NCI-H774 (cell line): ENCODE measurements around the gene RPN2.
A peak's percentile ranks its signal among the peaks of the same experiment; 100 is the strongest.

ENCODE experiments used
- DNase-seq: peaks from one replicate; lab custom pipeline; 2025; lab: John Stamatoyannopoulos, UW

The RPN2 gene

DNA sequence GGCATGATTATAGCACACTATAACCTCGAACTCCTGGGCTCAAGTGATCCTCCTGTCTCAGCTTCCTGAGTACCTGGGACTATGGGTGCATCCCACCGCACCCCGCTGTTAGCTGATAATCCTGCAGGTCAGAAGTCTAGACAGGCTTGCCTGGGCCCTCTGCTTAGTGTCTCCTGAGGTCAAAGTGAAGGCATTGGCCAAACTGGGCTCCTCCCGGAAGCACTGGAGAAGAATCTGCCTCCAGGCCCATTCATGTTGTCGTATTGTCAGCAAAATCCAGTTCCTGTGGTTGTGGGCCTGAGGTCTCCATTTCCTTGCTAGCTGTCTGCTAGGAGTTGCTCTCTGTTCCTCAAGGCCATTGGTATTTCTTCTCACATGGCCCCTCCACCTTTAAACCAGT lies 6.6 kb downstream of the RPN2 start:
- no peak for DNase-seq

DNA sequence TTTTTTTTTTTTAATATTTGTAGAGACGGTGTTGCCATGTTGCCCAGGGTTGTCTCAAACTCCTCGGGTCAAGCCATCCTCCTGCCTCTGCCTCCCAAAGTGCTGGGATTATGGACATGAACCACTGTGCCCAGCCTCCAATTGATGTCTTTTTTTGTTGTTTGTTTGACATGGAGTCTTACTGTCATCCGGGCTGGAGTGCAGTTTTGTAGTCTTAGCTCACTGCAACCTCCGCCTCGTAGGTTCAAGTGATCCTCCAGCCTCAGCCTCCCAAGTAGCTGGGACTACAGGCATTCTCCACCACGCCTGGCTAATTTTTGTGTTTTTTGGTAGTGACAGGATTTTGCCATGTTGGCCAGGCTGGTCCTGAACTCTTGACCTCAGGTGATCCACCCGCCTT lies 9.7 kb downstream of the RPN2 start:
- no peak for DNase-seq

DNA sequence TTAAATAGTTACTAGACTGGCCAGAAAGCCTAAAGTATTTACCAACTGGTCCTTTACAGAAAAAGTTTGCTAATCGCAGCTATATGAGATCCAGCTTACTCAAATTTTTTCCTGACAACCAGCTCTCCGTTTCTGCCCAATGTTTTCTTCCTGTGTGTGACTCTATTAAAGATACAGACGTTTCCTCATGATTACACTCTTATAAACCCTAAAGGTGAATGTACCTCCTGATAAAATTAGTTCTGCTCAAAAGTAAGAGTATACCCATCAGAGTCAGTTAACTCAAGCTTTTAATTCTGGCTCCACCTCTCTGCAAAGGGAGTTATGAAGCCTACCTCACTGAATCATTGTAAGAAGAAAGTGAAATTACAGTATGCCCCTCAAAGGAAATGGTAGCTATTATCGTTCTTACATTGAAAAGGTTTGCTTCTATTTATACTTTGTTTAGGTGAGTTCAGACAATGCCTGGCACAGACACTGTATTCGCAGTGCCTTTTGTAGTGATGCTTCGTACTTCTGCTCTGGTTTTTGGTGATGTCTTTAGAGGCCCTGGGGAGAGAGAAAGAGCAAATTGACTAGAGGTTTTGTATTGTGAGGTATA lies 10.4 kb downstream of the RPN2 start:
- DNase-seq = no peak

DNA sequence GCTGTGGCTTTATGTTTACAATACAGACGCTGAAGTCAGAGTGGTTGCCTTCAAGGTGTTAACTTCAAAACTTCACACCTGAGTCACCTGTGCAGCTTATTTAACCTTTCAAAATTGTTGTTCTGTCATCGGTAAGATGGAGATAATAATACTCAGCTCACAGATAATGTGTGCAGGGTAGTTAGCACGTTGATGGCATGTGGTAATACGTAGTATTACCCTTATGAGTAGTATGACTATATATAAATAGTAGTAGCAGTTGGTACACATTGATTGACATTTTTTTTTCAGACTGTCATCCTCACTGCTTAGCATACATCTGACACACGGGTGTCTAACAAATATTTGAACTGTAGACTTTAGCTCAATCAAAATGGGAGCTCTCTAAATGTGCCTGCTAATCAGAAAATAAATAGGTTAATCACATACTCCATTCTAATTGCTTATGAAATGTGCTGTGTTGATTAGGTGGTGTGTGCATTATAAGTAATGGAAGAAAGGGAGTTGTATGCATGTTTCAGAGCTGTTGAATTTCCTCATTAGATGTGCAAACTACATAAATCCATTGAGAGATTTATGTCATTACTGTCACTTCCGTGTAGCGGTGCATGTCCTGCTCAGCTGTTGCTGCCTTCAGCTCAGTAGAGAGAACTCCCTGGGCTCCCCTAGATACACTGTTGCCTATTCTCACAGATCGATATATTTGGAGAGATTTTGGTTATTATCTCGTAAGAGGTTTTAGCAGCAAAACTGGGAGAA lies 11.4 kb downstream of the RPN2 start:
- DNase-seq = no peak

DNA sequence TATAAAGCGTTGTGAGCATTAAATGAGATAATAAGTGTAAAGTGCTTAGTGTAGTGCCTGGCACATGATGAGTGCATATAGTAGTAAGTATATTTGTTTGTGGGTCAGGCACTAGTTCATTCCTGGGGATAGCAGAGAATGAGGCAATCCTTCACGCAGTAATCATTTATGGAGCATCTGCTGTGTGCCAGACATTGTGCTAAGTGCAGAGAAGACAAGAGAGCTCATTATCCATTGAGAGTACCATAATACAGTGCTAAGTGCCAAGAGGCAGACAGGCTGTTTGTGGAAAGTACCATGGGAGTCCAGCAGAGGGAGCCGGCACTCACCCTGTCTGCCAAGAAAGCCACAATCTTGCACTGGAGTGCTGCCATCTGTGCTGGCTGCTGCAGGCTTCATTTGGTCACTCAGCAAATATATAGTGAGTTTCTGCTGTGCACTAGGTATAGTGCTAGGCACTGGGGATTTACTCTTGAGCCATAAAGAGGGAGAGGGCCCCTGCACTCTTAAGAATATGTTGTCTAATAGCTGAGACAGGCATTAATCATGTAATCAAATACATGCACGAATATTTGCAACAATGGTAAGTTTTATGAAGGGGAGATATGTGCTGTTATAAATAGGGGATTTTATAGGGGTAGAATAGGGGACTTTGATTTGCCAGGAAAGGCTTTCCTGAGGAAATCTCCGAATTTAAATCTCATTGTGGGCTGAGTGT lies 13.2 kb downstream of the RPN2 start:
- peak; percentile 37 for DNase-seq

DNA sequence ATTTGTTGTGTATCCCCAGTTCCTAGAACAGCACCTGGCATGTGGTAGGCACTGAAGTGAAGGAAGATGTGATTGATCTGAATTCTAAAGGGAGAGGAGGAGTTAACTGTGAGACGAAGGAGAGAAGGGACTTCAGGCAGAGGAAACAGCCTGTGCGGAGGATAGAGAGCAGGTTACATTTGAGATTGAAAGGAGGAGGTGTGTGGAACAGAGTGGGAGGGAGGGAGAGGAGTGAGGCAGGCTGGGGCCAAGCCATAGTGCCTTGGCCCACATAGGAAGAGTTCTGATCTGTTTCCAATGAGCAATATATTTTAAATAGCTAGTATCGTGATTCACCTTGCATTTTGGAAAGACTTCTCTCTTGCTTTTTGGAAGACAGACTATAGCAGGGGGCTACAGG lies 14.1 kb downstream of the RPN2 start:
- no peak for DNase-seq

DNA sequence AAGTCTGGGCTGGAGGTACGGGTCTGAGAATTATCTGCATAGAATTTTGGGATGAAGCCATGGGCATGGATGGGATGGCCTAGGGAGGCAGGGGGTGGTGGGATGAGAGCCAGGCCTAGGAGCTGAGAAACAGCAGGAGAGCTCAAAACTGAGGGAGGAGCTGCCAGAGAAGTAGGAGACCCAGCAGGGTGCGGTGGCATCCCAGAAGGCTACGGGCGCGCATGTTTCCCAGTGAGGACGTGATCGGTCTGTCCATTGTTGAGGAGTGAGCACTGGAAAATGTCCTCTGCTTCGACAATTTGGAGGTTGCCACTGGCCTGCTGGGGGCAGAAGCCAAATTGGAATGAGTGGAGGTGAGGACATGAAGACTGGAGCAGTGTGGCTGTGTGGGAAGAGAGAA lies 14.7 kb downstream of the RPN2 start:
- DNase-seq = no peak

DNA sequence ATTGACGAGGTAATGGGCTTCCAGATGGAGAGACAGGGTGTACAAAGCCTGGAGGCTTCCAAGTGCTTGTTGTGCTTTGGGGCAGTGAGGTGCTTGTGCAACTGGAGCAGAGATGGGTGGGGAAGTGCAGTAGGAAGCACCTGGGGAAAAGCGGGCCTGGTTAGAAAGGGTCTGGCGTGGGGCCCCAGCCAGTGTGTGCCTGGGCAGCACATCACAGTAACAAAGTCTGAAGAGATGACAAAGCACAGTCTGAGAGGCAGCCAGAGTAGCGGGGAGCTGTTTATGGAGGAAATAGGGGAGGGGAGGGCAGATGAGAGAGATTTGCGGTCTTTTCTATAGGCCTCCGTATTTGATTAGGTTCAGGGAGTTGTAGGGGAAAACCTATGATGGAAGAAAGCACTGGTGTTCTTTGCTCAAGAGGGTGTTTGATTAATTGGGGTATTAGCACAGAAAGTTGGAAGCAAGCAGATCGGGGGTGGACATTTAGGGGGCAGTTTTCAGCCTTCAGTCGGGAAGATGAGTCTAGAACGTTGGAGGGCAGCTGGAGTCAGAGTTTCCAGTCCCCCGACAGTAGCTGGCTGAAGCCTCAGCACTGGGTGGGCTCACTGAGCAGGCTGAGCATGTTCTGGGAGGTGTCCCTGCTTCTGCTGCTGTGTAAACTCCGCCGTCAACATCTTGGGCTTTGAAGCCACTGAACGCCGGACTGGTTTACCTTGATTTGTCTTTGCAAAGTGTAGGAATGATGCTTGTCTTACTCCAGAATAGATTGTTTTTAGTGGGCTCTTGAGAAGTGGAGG lies 15.7 kb downstream of the RPN2 start:
- no peak for DNase-seq

DNA sequence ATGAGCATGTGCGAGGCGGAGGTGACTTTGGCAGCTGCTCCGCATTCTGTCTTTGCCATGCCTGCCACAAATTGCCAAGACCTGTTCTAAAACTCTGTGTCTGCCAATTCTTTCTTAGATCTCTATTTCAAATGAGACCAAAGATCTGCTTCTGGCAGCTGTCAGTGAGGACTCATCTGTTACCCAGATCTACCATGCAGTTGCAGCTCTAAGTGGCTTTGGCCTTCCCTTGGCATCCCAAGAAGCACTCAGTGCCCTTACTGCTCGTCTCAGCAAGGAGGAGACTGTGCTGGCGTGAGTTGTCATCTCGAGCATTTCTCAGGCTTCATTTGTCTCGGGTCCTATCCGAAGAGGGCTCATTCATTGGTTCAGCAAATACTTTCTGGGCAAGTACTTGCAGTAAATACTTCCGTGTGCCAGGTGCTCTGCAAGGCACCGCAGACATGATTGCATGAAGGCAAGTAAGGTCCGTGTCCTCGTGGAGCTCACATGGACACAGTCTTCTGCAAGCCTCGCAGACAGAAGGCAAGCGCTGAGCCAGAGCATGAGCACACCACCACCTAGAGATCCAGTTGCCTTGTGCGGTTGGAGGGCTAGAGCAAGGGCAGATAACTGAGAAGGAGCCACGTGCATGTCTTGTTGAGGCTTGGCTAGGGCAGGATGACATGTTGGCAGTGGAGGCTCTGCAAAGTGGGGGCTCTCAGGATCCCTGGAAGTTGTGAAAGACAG lies 20.0 kb downstream of the RPN2 start:
- DNase-seq = no peak

DNA sequence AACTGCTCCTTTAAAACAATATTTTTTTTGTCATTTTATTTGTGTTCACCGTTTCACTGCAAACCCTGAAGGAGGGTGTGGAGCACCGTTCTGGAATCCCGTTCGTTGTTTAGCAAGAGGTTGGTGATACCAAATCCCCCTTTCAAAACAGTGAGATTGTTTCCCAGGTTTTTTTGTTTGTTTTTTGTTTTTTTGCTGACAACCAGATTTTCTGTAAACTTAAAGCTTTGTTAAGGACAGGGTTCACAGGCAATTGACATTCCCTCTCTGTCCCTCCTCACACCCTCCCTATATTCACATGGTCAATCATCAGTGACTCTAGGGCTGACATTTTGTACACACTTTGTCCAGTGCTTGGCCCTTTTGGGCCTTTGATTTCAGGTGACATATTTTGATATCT lies 21.2 kb downstream of the RPN2 start:
- no peak for DNase-seq

DNA sequence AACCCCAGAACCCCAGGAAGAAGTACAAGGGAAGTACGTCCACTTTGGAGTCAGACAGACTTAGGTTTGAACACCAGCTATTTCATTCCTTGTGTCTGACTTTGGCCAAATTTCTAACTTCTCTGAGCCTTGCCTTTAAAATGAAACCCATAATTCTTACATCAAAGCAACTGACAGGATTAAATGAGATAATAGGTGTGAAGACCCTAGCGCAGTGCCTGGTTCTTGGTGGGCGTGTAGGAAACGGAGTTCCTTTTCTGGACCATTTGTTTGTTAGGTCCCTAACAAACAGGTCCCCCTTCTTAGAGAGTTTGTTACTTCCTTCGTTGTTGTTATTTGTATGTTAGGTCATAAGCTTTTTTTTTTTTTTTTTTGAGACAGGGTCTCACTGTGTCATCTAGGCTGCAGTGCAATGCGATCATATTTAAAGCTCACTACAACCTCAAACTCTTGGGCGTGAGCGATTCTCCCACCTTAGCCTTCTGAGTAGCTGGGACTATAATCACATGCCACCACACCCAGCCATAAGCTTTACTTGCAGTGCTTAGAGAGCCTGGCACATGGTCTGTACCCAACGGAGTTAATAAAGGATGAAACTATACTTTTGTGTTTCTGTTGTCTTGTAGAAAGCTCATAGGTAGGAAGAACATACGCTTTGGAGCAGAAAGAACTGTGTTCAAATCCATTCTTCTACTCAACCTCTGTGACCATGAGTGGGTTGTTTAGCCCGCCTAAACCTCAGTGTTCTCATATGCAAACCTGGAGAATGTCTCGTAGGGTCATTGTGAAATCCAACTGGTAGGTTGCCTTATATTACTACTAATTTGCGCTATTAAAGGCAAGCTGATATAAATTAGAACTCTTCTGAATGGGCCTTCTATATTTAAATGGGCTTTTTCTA lies 22.0 kb downstream of the RPN2 start:
- DNase-seq = no peak

DNA sequence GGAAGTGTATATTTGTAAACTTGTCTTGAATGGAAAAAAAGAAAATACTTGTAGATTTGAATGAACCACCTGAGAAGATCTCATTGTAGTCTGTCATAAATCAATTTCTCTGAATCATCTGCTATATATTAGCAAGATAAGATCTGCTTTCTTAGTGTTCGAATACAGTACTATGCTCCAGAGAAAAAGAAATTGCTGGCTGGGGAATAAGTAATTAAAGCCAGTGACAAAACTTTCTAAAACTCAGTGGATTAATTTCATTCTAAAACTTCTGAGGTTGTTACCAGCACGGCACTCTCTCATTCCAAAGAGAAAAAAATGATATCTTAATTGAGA lies 22.7 kb downstream of the RPN2 start:
- no peak for DNase-seq

DNA sequence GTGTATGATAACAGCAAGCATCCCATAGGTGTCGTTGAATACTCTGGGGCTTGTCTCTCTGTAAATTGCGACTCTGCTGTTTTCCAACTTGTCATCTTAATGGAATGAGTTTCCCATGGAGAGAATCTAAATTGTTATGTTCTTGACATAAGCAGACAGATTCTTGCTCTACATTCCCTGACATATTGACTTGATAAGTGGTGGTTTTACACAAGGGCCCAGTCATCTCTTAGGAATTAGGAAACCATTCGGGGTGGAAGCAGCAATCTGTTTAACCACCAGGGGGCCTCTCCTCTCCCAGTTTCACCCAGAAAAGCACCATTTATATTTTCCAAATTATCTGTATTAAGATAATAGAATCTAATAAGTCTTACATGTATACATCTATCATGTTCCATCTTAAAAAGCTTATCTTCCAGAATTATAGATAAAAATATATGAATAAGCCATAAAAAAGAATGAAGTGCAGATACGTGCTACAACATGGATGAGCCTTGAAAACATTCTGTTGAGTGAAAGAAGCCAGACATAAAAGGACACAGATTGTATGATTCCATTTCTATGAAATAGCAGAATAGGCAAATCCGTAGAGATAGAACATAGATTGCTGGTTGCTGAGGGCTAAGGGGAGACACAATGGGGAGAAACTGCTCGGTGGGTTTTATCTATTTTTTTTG lies 23.3 kb downstream of the RPN2 start:
- DNase-seq = no peak

DNA sequence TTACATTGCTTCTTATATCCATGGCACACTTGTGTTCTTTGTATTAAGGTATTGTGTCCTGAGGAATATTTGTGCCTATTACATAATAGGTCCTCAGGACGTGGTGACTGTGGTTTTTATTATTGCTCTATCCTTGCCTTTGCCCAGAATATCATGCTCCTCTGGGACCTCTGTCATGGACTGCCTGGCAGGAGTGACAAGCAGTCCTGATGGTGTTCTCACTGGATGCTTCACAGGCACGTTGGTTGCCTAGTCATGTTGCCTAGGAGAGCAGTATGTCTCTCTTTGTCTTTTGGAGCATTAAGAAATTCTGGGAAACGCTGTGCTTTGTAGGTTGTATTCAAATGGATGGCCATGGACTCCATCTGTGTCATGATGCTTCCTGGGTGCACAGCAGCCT lies 24.9 kb downstream of the RPN2 start:
- DNase-seq = no peak

DNA sequence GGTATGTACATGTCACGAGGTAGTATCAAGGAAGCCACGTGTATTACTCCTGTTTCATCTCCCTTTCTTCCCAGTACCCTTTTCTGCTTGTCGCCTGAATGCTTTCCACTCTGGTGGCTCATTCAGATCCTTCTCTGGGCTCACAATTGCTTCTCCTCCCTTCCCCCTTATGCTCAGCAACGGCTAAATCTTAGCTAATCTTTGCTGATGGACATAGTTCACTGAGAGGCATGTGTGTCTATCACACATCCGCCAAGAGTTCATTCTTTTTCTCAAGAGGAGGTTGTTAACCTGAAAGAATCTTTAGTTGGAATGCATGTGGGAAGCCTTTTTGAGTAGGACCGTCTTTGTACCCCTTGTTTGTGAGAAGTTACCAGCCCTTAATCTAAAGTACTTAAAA lies 26.0 kb downstream of the RPN2 start:
- DNase-seq = no peak

DNA sequence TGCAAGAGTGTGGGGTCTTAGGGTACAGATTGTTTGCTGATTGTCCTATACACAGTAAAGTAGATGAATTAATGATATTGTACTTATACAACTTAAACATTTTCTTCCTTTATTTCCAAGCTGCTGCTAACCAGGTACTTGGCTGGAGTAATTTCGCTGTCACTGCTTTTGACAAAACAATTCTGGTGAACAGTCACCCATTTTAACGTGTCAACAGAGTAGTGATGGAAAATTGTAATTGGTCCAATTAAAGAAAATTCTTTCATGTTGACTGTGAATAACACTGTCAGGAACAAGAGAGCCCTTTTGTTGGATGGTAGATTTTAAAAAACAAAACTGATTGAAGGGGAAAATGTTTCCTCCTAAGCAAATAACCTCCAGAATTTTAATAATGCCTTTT lies 26.7 kb downstream of the RPN2 start:
- DNase-seq = no peak

DNA sequence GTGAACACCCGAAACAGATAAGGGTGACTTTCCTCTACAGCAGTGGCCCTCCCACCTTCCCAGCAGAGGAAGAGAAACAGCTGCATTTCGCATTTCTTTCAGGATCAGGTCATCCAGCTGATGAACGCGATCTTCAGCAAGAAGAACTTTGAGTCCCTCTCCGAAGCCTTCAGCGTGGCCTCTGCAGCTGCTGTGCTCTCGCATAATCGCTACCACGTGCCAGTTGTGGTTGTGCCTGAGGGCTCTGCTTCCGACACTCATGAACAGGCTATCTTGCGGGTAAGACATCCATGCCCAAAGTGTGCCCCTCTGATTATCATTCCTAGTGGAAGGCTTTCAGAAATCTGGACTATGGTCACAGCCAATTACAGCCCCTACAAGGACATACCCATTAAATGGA lies 28.0 kb downstream of the RPN2 start:
- DNase-seq = no peak

DNA sequence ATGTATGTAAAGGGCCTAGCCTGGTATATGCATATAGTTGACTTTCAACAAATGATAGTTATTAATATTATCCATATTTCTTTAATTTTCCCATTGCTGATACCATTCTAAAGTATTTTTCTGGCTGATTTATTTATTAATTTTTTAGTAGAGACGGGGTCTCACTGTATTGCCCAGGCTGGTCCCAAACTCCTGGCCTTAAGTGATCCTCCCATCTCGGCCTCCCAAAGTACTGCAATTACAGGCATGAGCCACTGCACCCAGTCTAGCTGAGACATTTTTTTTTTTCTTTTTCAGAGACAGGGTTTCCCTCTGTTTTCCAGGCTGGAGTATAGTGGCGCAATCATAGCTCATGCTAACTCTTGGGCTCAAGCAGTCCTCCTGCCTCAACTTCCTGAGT lies 30.1 kb downstream of the RPN2 start:
- DNase-seq = no peak

DNA sequence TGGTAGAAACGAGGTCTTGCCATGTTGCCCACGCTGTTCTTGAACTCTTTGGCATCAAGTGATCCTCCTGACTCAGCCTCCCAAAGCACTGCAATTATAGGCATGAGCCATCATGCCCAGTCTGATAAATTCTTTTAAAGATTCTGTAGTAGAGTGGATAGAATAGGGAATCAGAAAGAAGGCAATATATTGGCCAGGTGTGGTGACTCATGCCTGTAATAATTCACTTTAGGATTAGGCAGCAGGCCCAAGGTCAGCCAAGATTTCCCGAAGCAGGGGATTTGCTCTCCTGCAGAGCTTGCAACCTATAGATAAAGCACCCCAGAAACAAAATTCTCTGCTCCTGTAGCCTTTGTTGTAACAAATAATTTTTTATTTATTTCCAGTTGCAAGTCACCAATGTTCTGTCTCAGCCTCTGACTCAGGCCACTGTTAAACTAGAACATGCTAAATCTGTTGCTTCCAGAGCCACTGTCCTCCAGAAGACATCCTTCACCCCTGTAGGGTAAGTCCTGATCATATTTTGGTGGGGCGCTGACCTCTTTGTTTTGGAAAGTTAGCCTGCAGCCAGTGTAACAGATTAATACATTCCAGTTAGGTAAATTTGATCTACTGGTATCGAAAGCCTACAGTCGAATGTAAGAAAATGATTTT lies 30.7 kb downstream of the RPN2 start:
- DNase-seq = no peak

DNA sequence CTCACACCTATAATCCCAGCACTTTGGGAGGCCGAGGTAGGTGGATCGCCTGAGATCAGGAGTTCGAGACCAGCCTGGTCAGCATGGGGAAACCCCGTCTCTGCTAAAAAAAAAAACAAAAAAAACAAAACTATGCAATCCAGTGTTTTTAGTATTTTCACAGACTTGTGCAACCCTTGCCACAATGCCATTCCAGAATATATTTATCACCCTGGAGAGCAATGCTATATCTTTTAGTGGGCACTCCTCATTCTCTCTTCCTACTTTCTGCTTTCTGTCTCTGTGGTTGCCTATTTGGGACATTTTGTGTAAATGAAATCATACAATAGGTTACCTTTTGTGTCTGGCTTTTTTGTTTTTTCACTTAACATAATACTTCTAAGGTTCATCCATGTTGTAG lies 39.3 kb downstream of the RPN2 start:
- no peak for DNase-seq
